HS-5 (cell line): Measurements from ENCODE around the gene MACROD1.

Source experiments
- DNase-seq: peaks from one replicate; pipeline ENCODE4 v3.0.0-alpha.2; 2012; ENCODE audit warnings: low read depth

MACROD1 gene

GRCh38 chr11:64035081-64035524, 130.8 kb downstream of the MACROD1 start:
- DNase-seq = no peak

- DNase-seq = no peak
Measured at GRCh38 chr11:64034411-64034811, 131.5 kb downstream of the MACROD1 start.

- no peak for DNase-seq
Measured at GRCh38 chr11:64032050-64032449, 133.9 kb downstream of the MACROD1 start.

GRCh38 chr11:64031001-64031400, 134.9 kb downstream of the MACROD1 start:
- no peak for DNase-seq

GRCh38 chr11:64029773-64030172, 136.1 kb downstream of the MACROD1 start:
- DNase-seq = no peak

- no peak for DNase-seq
Measured at GRCh38 chr11:64028398-64029115, 137.4 kb downstream of the MACROD1 start.

GRCh38 chr11:64027651-64028397, 138.1 kb downstream of the MACROD1 start:
- DNase-seq = no peak

GRCh38 chr11:64026575-64027205, 139.2 kb downstream of the MACROD1 start:
- DNase-seq = no peak

GRCh38 chr11:64025205-64025604, 140.7 kb downstream of the MACROD1 start:
- no peak for DNase-seq

GRCh38 chr11:64023712-64024710, 141.9 kb downstream of the MACROD1 start:
- no peak for DNase-seq

- no peak for DNase-seq
Measured at GRCh38 chr11:64022125-64022784, 143.7 kb downstream of the MACROD1 start.

DNA sequence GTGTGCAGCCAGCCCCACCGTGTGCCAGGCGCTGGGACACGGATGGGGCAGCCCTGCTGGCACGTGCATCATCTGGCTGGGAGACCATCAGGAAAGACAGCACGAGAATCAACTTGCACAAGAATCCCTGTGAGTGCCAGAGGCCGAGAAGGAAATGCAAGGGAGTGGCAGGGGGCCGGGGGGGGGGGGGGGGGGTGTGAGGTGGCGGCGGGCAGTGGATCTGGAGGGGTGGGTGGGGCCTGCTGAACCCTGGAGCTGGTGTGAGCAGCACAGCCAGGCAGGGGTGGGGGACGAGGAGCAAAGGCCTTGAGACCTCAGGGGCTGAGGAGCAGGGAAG, 144.2 kb downstream of the MACROD1 start:
- no peak for DNase-seq

DNA sequence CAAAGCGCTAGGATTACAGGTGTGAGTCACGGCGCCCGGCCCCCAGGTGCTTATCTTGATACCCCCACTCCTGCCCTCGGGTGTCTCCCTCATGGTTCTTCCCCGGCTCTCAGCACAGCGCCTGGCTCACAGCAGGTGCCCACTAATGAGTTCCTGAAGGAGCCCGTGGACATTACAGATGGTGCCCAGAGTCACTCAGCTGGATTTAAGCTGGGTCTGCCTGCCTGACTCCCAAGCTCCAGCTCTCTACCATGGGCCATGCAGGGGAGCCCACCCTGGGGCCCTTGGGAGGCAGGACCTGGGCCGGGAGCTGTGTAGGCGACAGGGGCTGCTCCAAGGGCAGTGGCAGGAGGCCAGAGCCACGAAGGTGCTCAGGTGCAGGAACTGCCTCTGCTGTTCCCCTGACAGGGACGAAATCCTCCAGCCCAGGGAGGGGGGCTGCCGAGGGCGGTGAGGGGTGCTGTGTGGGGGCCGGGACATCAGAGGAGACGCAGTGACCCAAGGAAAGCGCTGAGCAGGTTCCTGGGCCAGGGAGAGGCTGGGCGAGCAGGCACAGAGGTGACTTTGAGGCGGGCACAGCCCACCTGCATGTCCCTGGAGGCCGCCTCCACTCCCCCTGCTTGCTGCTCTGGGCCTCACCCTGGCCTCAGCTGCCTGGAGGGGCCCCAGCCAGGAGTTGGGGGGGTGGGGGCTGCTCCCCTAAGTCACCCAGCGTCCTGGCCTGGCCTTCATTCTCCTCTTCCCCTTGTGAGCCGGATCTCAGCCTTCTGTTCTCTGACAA, 144.7 kb downstream of the MACROD1 start:
- no peak for DNase-seq

- no peak for DNase-seq
Measured at GRCh38 chr11:64019106-64020037, 146.5 kb downstream of the MACROD1 start.

DNA sequence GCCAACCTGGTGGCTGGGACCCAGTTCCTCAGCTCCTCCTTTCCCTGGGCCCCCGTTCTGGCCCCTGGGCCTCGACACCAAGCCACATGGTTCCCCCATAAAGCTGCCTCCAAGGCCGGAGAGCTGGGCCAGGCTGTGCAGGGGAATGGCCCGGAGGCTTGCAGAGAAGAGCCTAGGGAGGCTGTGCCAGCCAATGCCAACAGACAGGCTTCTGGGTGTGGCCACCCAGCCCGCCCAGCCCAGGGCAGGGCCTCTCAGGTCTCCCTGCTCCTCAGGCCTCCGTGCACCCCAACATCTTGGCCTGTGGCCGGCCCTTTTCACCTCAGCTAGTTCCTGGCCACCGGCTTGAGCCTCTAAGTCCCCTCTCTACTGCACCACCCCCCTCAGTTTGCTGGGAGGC, 147.6 kb downstream of the MACROD1 start:
- DNase-seq = no peak

- no peak for DNase-seq
Measured at GRCh38 chr11:64017945-64018224, 148.0 kb downstream of the MACROD1 start.

- no peak for DNase-seq
Measured at GRCh38 chr11:64015935-64016845, 149.7 kb downstream of the MACROD1 start.

DNA sequence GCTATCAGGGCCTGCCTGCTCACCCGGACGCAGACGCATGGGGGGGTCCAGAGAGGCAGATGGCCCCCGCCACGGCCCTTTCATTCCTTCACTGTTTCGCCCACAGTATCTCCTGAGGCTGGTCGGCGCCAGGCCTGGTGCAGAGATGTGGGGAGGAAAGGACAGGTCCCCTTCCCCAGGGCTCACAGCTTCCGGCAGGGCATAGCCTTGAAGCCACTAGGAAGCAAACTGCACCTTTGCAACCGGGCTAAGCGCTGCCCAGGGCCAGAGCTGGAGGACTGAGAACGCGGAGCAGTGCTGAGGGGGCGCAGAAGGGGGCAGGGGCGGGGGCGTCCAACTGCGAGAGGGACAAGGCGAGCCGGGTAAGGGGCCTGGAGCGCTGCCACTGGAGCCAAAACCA, 150.4 kb downstream of the MACROD1 start:
- DNase-seq = no peak

GRCh38 chr11:64014356-64014755, 151.6 kb downstream of the MACROD1 start:
- DNase-seq = no peak
